NK-92 (cell line): ENCODE data around the gene LRRK1.

Experiments used
- DNase-seq: peaks from one replicate; lab custom pipeline; 2025; ENCODE audit not compliant: unreplicated experiment; lab: John Stamatoyannopoulos, UW

Gene LRRK1

GRCh38 chr15:100918690-100919480 is at the start of gene LRRK1:
TSS of gene LRRK1 (plus strand) at chr15:100919357. CDS start at chr15:100924633, 5,276 bp downstream.
- DNase-seq: no peak

GRCh38 chr15:100873029-100873677 is 46.0 kb upstream of the LRRK1 start:
- DNase-seq: no peak

GRCh38 chr15:100875495-100875894 is 43.7 kb upstream of the LRRK1 start:
- no peak for DNase-seq

GRCh38 chr15:100875976-100876375 is 43.2 kb upstream of the LRRK1 start:
- DNase-seq: no peak

- no peak for DNase-seq
Measured at GRCh38 chr15:100877551-100877950, 41.6 kb upstream of the LRRK1 start.

- DNase-seq: no peak
Measured at GRCh38 chr15:100878130-100878529, 41.0 kb upstream of the LRRK1 start.

- DNase-seq: no peak
Measured at GRCh38 chr15:100878648-100879047, 40.5 kb upstream of the LRRK1 start.

- DNase-seq: no peak
Measured at GRCh38 chr15:100879061-100879463, 40.1 kb upstream of the LRRK1 start.

GRCh38 chr15:100879464-100880138 is 39.6 kb upstream of the LRRK1 start, which contains the start of gene ALDH1A3:
TSS of gene ALDH1A3 (plus strand) at chr15:100879831. CDS start at chr15:100879908, 77 bp downstream.
- DNase-seq: no peak

GRCh38 chr15:100880139-100880896 is 38.8 kb upstream of the LRRK1 start:
- DNase-seq: no peak

GRCh38 chr15:100880897-100881242 is 38.3 kb upstream of the LRRK1 start:
- no peak for DNase-seq

- DNase-seq: no peak
Measured at GRCh38 chr15:100881573-100882336, 37.4 kb upstream of the LRRK1 start.

GRCh38 chr15:100885116-100885515 is 34.0 kb upstream of the LRRK1 start:
- no peak for DNase-seq

GRCh38 chr15:100885811-100886210 is 33.3 kb upstream of the LRRK1 start:
- DNase-seq: no peak

GRCh38 chr15:100887211-100887913 is 31.8 kb upstream of the LRRK1 start:
- DNase-seq: no peak

GRCh38 chr15:100889385-100890050 is 29.6 kb upstream of the LRRK1 start:
- DNase-seq: no peak

- DNase-seq: no peak
Measured at GRCh38 chr15:100890051-100890720, 29.0 kb upstream of the LRRK1 start.

- DNase-seq: no peak
Measured at GRCh38 chr15:100890850-100891249, 28.3 kb upstream of the LRRK1 start.
